Peyer's patch (tissue), 4 donors: ENCODE measurements around the gene DDX20. TPM values are rescaled to one million over a fixed set of nuclear protein-coding genes. Genes with fewer than 3 reads are reported as not detected.
A peak's percentile ranks its signal among the peaks of the same experiment; 100 is the strongest.

ENCODE experiments used
- DNase-seq, 3 donors: peaks; one replicate each; pipeline ENCODE4 v3.0.0-alpha.2; 2017 to 2019
- H3K27ac ChIP-seq, 4 donors: fragments of 200-600 bp; sonication (generic); one replicate each; pipeline ENCODE4 v1.5.1; 2016 to 2019
- H3K27me3 ChIP-seq, 2 donors: fragments of 200-600 bp; sonication (generic); one replicate each; pipeline ENCODE4 v1.5.1; 2019
- H3K36me3 ChIP-seq, 3 donors: fragments of 200-600 bp; sonication (generic); one replicate each; pipeline ENCODE4 v1.5.1; 2016 to 2019
- H3K4me1 ChIP-seq, 4 donors: fragments of 200-600 bp; sonication (generic); one replicate each; pipeline ENCODE4 v1.5.1; 2016 to 2019
- H3K4me3 ChIP-seq, 4 donors: fragments of 200-600 bp; sonication (generic); 1 replicate in 3 of 4; 2 replicates in 1 of 4; pipeline ENCODE4 v1.5.1; 2016 to 2019; ENCODE audit warnings: mild to moderate bottlenecking in 1 of 4
- H3K9me3 ChIP-seq, 4 donors: fragments of 200-600 bp; sonication (generic); one replicate each; pipeline ENCODE4 v1.5.1; 2016 to 2019; ENCODE audit warnings: mild to moderate bottlenecking in 1 of 4
- POLR2A ChIP-seq, 2 donors: fragments of 450-650 bp; IDR thresholded peaks; one replicate each; pipeline ENCODE4 v1.5.1; 2017; ENCODE audit warnings: antibody characterized with exemption in 2 of 2, mild to moderate bottlenecking in 2 of 2, moderate library complexity in 2 of 2
- total RNA-seq, 4 donors: library from RNA; depleted of rRNA; stranded (reverse); fragments of >200 nt; gene quantifications; one replicate each; pipeline ENCODE4 v1.1.0, GENCODE V29; 2016
- TF ChIP-seq, protein P1 (sequence below), 6 experiments: fragments of 450-650 bp in 4 of 6; fragments of 200-600 bp in 2 of 6; sonication (generic) in 1 of 6; IDR thresholded peaks; one replicate each; pipeline ENCODE4 v1.5.1; 2017 to 2019; ENCODE audit warnings: antibody characterized with exemption in 6 of 6, mild to moderate bottlenecking in 3 of 6, moderate library complexity in 1 of 6

DDX20 gene
- total RNA-seq, 4 donors from 2014 or later: 13.5 to 34.7 (median 22.5) TPM

DNA sequence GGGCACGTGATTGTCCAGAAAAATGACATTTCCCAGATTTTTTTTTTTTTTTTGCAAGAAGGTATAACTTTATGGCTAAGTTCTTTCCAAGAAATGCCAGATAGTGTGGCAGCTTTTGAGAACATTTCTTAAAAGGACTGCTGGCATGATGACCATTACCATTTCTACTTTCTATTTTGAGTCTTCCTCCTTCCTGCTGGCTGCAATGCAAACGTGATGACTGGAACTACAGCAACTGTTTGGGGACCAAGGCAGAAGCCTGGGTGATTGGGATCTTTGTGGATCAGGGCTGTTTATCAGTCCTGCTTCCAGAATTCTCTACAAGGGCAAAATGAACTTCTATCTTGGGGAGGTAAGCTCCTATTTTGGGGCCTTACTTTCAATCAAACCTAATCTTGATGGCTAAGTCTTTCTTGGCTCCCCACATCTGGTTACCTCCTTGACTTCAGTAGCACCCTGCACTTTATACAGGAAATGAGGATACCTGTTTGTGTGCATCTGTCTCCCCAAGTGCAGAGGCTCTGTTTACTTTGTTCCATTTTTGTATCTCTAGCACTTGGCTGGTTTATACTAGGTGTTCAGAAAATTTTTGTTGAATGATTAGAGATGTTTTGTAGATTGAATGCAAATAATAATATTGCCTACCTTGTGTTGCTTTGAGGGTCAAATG is 3.7 kb upstream of the DDX20 start:
- no peaks in the 10 kb centered on the region for H3K27me3 ChIP-seq
- H3K36me3 ChIP-seq: no peaks in the 10 kb centered on the region
- H3K4me3 ChIP-seq: no peak overlapping the region
- no peak for DNase-seq
- H3K27ac ChIP-seq: no peak overlapping the region
- no peaks in the 10 kb centered on the region for H3K9me3 ChIP-seq
- TF ChIP-seq, protein P1, sequence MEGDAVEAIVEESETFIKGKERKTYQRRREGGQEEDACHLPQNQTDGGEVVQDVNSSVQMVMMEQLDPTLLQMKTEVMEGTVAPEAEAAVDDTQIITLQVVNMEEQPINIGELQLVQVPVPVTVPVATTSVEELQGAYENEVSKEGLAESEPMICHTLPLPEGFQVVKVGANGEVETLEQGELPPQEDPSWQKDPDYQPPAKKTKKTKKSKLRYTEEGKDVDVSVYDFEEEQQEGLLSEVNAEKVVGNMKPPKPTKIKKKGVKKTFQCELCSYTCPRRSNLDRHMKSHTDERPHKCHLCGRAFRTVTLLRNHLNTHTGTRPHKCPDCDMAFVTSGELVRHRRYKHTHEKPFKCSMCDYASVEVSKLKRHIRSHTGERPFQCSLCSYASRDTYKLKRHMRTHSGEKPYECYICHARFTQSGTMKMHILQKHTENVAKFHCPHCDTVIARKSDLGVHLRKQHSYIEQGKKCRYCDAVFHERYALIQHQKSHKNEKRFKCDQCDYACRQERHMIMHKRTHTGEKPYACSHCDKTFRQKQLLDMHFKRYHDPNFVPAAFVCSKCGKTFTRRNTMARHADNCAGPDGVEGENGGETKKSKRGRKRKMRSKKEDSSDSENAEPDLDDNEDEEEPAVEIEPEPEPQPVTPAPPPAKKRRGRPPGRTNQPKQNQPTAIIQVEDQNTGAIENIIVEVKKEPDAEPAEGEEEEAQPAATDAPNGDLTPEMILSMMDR (IDR thresholded peaks at IDR 0.05): no peak
- no peak for TF ChIP-seq POLR2A (IDR thresholded peaks at IDR 0.05)
- H3K4me1 ChIP-seq: peaks cover 0 to 15% (median 2%) of the 10 kb centered on the region in 4 donors

DNA sequence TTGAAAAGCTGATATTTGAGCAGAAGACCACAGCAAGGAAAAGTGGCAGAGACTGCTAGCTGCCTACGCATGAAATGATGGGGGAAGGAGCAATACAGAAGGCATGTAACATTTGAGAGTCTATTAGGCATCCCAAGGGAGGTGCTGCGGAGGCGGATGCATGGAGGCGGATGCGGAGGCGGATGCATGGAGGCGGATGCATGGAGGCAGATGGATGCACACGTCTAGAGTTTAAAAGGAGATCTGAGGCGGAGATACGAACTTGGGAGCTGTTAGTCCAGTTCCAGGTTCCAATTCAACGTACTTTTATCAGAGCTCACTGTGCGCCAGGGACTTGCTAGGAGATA is 744 bp upstream of the DDX20 start:
- TF ChIP-seq, protein P1 (IDR thresholded peaks at IDR 0.05): no peak
- TF ChIP-seq POLR2A (IDR thresholded peaks at IDR 0.05): no peak
- H3K27me3 ChIP-seq: no peaks in the 10 kb centered on the region
- peak overlapping the region; percentile 67 to 88 (median 82) for H3K4me3 ChIP-seq
- no peaks in the 10 kb centered on the region for H3K9me3 ChIP-seq
- peaks cover 0 to 7% (median 0%) of the 10 kb centered on the region in 3 donors for H3K36me3 ChIP-seq
- peaks cover 0 to 28% (median 2%) of the 10 kb centered on the region in 4 donors for H3K4me1 ChIP-seq
- peak overlapping the region; percentile 80 to 91 (median 86) for H3K27ac ChIP-seq
- DNase-seq: peak; percentile 44 to 73 (median 65)

DNA sequence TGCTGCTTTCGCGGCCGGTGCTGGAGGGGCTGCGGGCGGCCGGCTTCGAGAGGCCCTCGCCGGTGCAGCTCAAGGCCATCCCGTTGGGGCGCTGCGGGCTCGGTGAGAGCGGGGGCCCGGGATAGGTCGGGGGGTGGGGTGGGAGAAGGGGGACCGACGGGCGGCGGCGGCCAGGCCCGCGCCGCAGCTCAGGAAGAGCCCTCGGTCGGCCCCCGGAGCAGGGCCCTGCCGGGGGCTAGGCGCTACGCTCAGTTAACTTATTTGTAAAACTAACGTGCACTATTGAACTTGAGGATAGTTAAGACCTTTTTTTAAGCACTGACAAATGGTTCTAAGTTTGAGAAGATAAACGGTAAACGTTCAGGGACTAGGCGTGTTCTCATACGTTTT is 418 bp downstream of the DDX20 start:
- Histone ChIP-seq H3K9me3 (no peaks in the 10 kb centered on the region), H3K27me3 (no peaks in the 10 kb centered on the region), H3K36me3 (peaks cover 0 to 15% (median 0%) of the 10 kb centered on the region in 3 donors), H3K27ac (peak overlapping the region; percentile 80 to 91 (median 86)), H3K4me1 (peaks cover 0 to 28% (median 2%) of the 10 kb centered on the region in 4 donors), H3K4me3 (peak overlapping the region; percentile 67 to 88 (median 82))
- TF ChIP-seq POLR2A (IDR thresholded peaks at IDR 0.05): no peak
- TF ChIP-seq, protein P1 (IDR thresholded peaks at IDR 0.05): no peak
- no peak for DNase-seq

DNA sequence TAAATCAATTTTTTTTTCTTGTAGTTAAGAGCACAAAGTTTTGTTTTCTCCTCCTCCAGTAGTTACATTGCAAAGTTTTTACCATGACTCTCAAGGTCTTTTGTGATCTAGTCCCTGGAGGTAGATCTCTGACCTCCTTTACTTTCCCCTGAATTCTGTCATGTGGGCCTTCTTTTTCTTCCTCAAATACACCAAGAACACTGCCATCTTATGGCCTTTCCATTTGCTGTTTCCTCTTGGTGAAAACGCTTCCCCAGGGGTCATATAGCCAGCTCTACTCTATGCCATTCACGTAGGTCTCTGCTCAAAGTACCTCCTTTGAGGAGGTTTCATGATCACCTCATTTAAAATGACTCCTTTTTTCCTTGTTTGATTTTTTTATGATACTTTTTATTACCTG is 2.7 kb downstream of the DDX20 start:
- peaks cover 0 to 28% (median 2%) of the 10 kb centered on the region in 4 donors for H3K4me1 ChIP-seq

DNA sequence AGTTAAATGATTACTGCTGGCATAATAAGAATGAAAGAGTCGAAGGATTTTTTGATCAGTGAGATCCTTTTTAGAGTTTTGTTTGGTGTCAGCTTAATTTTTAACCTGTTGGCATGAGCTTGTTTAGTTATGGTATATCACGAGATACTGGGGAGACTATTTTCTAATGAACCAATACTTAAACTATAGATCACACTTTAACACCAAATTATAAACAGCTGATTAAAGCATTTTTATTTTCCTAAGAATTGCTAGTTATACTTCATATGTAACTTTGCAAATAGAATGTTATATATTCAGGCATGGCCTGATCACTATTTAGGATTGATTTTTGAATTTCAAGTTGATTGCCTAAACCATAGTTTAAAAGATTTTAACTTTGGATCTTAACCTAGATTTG is 6.0 kb downstream of the DDX20 start:
- no peaks in the 10 kb centered on the region for H3K27me3 ChIP-seq
- H3K4me1 ChIP-seq: peaks cover 0 to 16% (median 0%) of the 10 kb centered on the region in 4 donors
- H3K4me3 ChIP-seq: no peak overlapping the region
- H3K9me3 ChIP-seq: no peaks in the 10 kb centered on the region
- no peak for DNase-seq
- TF ChIP-seq POLR2A (IDR thresholded peaks at IDR 0.05): no peak
- TF ChIP-seq, protein P1 (IDR thresholded peaks at IDR 0.05): no peak
- H3K27ac ChIP-seq: no peak overlapping the region
- H3K36me3 ChIP-seq: peaks cover 0 to 66% (median 0%) of the 10 kb centered on the region in 3 donors

More for the DNA sequence above, 2.7 kb downstream of the DDX20 start:
- Histone ChIP-seq H3K27ac (no peak overlapping the region), H3K36me3 (peaks cover 0 to 35% (median 0%) of the 10 kb centered on the region in 3 donors), H3K27me3 (no peaks in the 10 kb centered on the region), H3K4me3 (no peak overlapping the region), H3K9me3 (no peaks in the 10 kb centered on the region)
- TF ChIP-seq, protein P1 (IDR thresholded peaks at IDR 0.05): no peak
- TF ChIP-seq POLR2A (IDR thresholded peaks at IDR 0.05): no peak
- DNase-seq: no peak
